ENCODE data around the gene TRAT1. TPM values are rescaled to one million over a fixed set of nuclear protein-coding genes. Genes with fewer than 3 reads are reported as not detected.

The TRAT1 gene
- total RNA-seq, 2 experiments from 2014 or later, result 162 to 165 TPM

DNA sequence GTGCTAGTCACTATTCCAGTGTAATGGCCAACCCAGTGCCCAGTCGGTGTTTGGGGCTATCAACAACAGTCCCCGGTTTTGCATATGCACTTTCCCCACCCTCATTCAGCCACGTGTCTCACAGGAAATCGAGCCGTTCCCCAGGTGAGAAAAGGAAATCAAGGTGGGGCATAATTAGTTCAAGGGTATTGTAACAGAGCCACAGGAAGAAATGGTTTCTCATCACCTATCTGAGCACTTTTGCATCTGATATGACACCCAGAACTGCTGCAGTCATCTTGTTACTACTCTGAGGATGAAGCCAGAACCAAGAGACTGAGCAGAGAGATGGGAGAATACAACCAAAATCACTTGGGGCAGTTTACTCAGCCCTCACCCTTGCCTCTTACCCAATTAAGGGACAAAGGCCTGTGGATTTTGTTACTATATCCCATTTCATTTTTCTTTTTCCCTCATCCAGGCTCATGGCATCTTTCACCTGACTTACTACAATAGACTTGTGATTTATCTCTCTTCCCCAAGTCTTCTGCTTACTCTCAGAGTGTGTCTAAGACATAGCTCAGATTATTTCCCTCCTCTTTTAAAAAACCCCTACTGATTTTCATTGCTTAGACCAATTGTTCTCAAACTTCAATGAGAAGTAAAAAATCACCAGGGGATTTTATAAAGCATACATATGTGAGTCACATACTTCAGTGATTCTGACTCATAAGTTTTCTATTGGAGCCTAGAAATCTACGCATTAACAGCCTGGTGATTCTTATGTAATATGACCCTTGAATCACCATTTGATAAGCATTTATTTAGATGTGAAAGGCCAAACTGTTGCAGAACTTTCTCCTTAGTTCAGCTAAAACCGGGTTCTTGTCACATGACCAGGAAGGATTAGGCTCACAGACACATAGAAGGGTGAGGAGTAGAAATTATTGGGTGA is 40.5 kb downstream of the TRAT1 start:
- peaks cover 84% of the 10 kb centered on the region for H3K36me3 Mint-ChIP-seq (ENCODE audit: low read depth)
- H3K27ac Mint-ChIP-seq, result peak overlapping the region; percentile 74
- peak; percentile 31 for DNase-seq
- H3K4me3 Mint-ChIP-seq, result no peak overlapping the region
- ChIA-PET POLR2A (interaction anchor here (1.1 to 2.3 kb wide), 6 partner anchors 12 to 43 kb away, joined by 3 to 12 read pairs (median 5); partner anchors contain the start of gene TRAT1), CTCF (interaction anchor here (0.9 to 2.5 kb wide), 2 partner anchors 28 to 52 kb away, joined by 3 to 11 read pairs; no protein-coding TSS in a partner anchor)
- peaks cover 8% of the 10 kb centered on the region for H3K9me3 Mint-ChIP-seq
- H3K27me3 Mint-ChIP-seq, result no peaks in the 10 kb centered on the region
- H3K4me1 Mint-ChIP-seq, result peaks cover 50% of the 10 kb centered on the region

- DNase-seq, result no peak
- Mint-ChIP-seq H3K27ac (no peak overlapping the region), H3K4me3 (no peak overlapping the region), H3K4me1 (peaks cover 46% of the 10 kb centered on the region), H3K9me3 (peaks cover 8% of the 10 kb centered on the region), H3K36me3 (ENCODE audit: low read depth) (peaks cover 78% of the 10 kb centered on the region), H3K27me3 (no peaks in the 10 kb centered on the region)
- ChIA-PET POLR2A (interaction anchor here (2.3 kb wide), 1 partner anchor 28 kb away, joined by 12 read pairs; no protein-coding TSS in a partner anchor), CTCF (interaction anchor here (2.5 kb wide), 1 partner anchor 51 kb away, joined by 11 read pairs; no protein-coding TSS in a partner anchor)
These were observed 41.2 kb downstream of the TRAT1 start for GRCh38 chr3:108863799-108864135.

GRCh38 chr3:108877901-108878300 is 55.3 kb downstream of the TRAT1 start:
- no peaks in the 10 kb centered on the region for H3K9me3 Mint-ChIP-seq
- no peak overlapping the region for H3K4me3 Mint-ChIP-seq
- H3K36me3 Mint-ChIP-seq (ENCODE audit: low read depth), result peaks cover 18% of the 10 kb centered on the region
- ChIA-PET POLR2A (interaction anchor here (0.6 kb wide), 1 partner anchor 10 kb away, joined by 3 read pairs; no protein-coding TSS in a partner anchor), CTCF (interaction anchor here (2.2 kb wide), 1 partner anchor 37 kb away, joined by 7 read pairs; no protein-coding TSS in a partner anchor)
- H3K27ac Mint-ChIP-seq, result no peak overlapping the region
- DNase-seq, result no peak
- no peaks in the 10 kb centered on the region for H3K27me3 Mint-ChIP-seq
- H3K4me1 Mint-ChIP-seq, result peaks cover 2% of the 10 kb centered on the region

GRCh38 chr3:108879915-108880314 is 57.3 kb downstream of the TRAT1 start:
- H3K27me3 Mint-ChIP-seq, result no peaks in the 10 kb centered on the region
- peaks cover 9% of the 10 kb centered on the region for H3K36me3 Mint-ChIP-seq (ENCODE audit: low read depth)
- POLR2A ChIA-PET, result no interaction called here
- H3K4me1 Mint-ChIP-seq, result peaks cover 11% of the 10 kb centered on the region
- CTCF ChIA-PET, result no interaction called here
- no peak overlapping the region for H3K4me3 Mint-ChIP-seq
- no peaks in the 10 kb centered on the region for H3K9me3 Mint-ChIP-seq
- no peak overlapping the region for H3K27ac Mint-ChIP-seq
- no peak for DNase-seq

GRCh38 chr3:108882762-108883161 is 60.2 kb downstream of the TRAT1 start:
- Mint-ChIP-seq H3K4me1 (peaks cover 10% of the 10 kb centered on the region), H3K27me3 (no peaks in the 10 kb centered on the region), H3K27ac (no peak overlapping the region), H3K36me3 (ENCODE audit: low read depth) (peaks cover 3% of the 10 kb centered on the region), H3K4me3 (no peak overlapping the region), H3K9me3 (no peaks in the 10 kb centered on the region)
- ChIA-PET CTCF (no interaction called here), POLR2A (no interaction called here)
- no peak for DNase-seq

DNA sequence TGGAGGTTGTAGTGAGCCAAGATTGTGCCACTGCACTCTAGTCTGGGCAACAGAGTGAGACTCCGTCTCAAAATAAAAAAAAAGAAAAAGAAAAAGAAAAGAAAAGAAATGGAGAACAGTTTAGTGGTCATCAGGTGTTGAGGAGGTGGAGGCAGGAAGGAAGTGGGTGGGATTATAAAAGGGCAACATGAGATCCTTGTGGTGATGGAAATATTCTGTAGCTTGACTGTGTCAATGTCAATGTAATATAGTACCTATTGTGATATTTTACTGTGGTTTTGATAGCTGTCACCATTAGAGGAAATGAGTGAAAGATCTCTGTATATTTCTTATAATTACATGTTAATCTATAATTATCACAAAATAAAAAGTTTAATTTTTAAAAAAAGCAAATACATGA is 60.8 kb downstream of the TRAT1 start:
- DNase-seq, result no peak
- peaks cover 3% of the 10 kb centered on the region for H3K36me3 Mint-ChIP-seq (ENCODE audit: low read depth)
- ChIA-PET CTCF (no interaction called here), POLR2A (no interaction called here)
- no peaks in the 10 kb centered on the region for H3K9me3 Mint-ChIP-seq
- no peak overlapping the region for H3K27ac Mint-ChIP-seq
- no peak overlapping the region for H3K4me3 Mint-ChIP-seq
- H3K27me3 Mint-ChIP-seq, result no peaks in the 10 kb centered on the region
- H3K4me1 Mint-ChIP-seq, result peaks cover 10% of the 10 kb centered on the region

DNA sequence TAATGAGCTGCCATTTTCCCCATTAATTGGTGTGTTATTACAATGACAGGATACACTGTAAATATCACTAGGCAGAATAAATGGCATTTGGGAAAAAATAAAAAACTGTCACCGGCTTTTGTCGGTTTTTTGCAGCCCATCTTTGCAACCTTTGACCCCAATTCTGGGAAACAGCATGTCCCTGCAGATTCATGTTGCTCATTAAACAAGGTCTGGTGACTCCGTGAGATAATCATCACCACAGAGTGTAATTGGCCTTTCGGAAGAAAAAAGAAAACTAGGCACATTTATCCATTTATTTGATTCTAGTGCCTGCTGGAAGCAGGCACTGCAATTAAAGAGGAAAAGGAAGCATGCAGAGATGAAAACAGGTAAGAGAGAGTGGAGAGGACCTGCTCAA is 64.5 kb downstream of the TRAT1 start:
- Mint-ChIP-seq H3K4me1 (peaks cover 10% of the 10 kb centered on the region), H3K36me3 (ENCODE audit: low read depth) (peaks cover 3% of the 10 kb centered on the region), H3K9me3 (no peaks in the 10 kb centered on the region), H3K27me3 (no peaks in the 10 kb centered on the region), H3K4me3 (no peak overlapping the region), H3K27ac (no peak overlapping the region)
- POLR2A ChIA-PET, result no interaction called here
- CTCF ChIA-PET, result interaction anchor here (1.1 to 2.1 kb wide), 3 partner anchors 10 to 214 kb away, joined by 3 to 5 read pairs (median 3); no protein-coding TSS in a partner anchor
- no peak for DNase-seq

GRCh38 chr3:108887777-108888176 is 65.2 kb downstream of the TRAT1 start:
- H3K36me3 Mint-ChIP-seq (ENCODE audit: low read depth), result peaks cover 3% of the 10 kb centered on the region
- peaks cover 10% of the 10 kb centered on the region for H3K4me1 Mint-ChIP-seq
- no peak overlapping the region for H3K27ac Mint-ChIP-seq
- ChIA-PET CTCF (interaction anchor here (1.2 to 2.1 kb wide), 2 partner anchors 9 to 27 kb away, joined by 3 to 5 read pairs; no protein-coding TSS in a partner anchor), POLR2A (interaction anchor here (0.6 kb wide), 1 partner anchor 10 kb away, joined by 3 read pairs; no protein-coding TSS in a partner anchor)
- H3K4me3 Mint-ChIP-seq, result no peak overlapping the region
- no peak for DNase-seq
- no peaks in the 10 kb centered on the region for H3K9me3 Mint-ChIP-seq
- no peaks in the 10 kb centered on the region for H3K27me3 Mint-ChIP-seq

DNA sequence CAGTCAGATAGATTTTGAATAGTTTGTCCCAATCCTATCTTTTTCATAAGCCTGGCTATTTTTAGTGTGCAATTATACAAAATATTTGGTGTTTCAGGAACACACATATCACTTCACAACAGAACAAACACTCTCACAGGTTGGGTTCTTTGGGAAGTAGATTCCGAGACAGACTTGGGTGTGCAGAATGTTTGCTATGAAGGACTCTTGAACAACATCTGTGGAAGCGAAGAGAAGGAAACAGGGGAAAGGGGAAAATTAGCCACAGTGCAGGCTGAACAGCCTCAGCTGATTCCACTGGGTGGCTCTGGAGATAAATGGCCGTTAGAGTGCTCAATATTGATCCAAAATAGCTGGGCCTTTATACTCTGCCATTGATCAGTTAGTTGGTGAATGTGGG is 69.2 kb downstream of the TRAT1 start:
- Mint-ChIP-seq H3K4me1 (no peaks in the 10 kb centered on the region), H3K36me3 (ENCODE audit: low read depth) (peaks cover 3% of the 10 kb centered on the region), H3K9me3 (no peaks in the 10 kb centered on the region), H3K27ac (no peak overlapping the region), H3K4me3 (no peak overlapping the region), H3K27me3 (no peaks in the 10 kb centered on the region)
- DNase-seq, result no peak
- ChIA-PET CTCF (no interaction called here), POLR2A (no interaction called here)

DNA sequence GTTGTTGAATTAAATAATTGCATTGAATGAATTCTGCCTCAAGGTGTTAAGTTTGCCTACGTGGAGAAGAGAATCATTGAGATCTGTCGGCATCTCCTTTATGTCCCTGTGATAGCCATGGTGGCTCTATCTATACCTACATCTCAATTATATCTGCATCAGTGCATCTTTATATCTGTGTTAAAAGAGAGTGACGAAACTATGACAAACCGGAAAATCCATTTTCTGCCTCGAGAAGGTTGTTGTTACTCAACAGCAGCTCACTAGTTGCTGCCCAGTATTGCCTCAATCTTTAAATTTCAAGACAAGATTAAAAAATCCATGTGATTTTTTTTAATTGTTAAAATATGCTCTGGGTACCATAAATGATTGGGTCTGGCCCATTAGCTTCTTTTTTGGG is 72.4 kb downstream of the TRAT1 start:
- H3K4me1 Mint-ChIP-seq, result peaks cover 13% of the 10 kb centered on the region
- H3K27me3 Mint-ChIP-seq, result no peaks in the 10 kb centered on the region
- DNase-seq, result no peak
- no peaks in the 10 kb centered on the region for H3K9me3 Mint-ChIP-seq
- H3K4me3 Mint-ChIP-seq, result no peak overlapping the region
- POLR2A ChIA-PET, result no interaction called here
- CTCF ChIA-PET, result no interaction called here
- no peaks in the 10 kb centered on the region for H3K36me3 Mint-ChIP-seq (ENCODE audit: low read depth)
- no peak overlapping the region for H3K27ac Mint-ChIP-seq

GRCh38 chr3:108897883-108898282 is 75.3 kb downstream of the TRAT1 start:
- Mint-ChIP-seq H3K4me3 (no peak overlapping the region), H3K9me3 (peaks cover 3% of the 10 kb centered on the region), H3K27me3 (no peaks in the 10 kb centered on the region), H3K4me1 (peaks cover 19% of the 10 kb centered on the region), H3K36me3 (ENCODE audit: low read depth) (no peaks in the 10 kb centered on the region), H3K27ac (no peak overlapping the region)
- ChIA-PET CTCF (interaction anchor here (1.0 to 1.3 kb wide), 2 partner anchors 18 to 80 kb away, joined by 3 to 9 read pairs; no protein-coding TSS in a partner anchor), POLR2A (interaction anchor here (1.4 to 1.6 kb wide), 2 partner anchors 17 to 75 kb away, joined by 3 to 4 read pairs; partner anchors contain the start of gene TRAT1)
- no peak for DNase-seq

GRCh38 chr3:108899530-108899929 is 76.9 kb downstream of the TRAT1 start:
- peaks cover 19% of the 10 kb centered on the region for H3K4me1 Mint-ChIP-seq
- CTCF ChIA-PET, result interaction anchor here (1.2 kb wide), 1 partner anchor 16 kb away, joined by 5 read pairs; no protein-coding TSS in a partner anchor
- DNase-seq, result no peak
- H3K9me3 Mint-ChIP-seq, result peaks cover 3% of the 10 kb centered on the region
- no peaks in the 10 kb centered on the region for H3K27me3 Mint-ChIP-seq
- no peak overlapping the region for H3K27ac Mint-ChIP-seq
- POLR2A ChIA-PET, result no interaction called here
- H3K36me3 Mint-ChIP-seq (ENCODE audit: low read depth), result no peaks in the 10 kb centered on the region
- H3K4me3 Mint-ChIP-seq, result no peak overlapping the region

All from activated CD4-positive, alpha-beta memory T cell treated with anti-CD3 and anti-CD28 coated beads, Interleukin-2, amount 10 ng/mL, durations not matched to agents 7 days and 5 days (primary cell).